GM18526 (cell line): ENCODE results near the gene MYO10.

ENCODE experiments used
- POLR2A ChIP-seq: IDR thresholded peaks from 3 replicates; pipeline ENCODE4 v1.6.1; 2011; ENCODE audit not compliant: insufficient read length; ENCODE audit errors: extremely low read depth

The MYO10 gene

GRCh38 chr5:16906255-16906654 lies 29.8 kb downstream of the MYO10 start:
- TF ChIP-seq POLR2A, result no peak

DNA sequence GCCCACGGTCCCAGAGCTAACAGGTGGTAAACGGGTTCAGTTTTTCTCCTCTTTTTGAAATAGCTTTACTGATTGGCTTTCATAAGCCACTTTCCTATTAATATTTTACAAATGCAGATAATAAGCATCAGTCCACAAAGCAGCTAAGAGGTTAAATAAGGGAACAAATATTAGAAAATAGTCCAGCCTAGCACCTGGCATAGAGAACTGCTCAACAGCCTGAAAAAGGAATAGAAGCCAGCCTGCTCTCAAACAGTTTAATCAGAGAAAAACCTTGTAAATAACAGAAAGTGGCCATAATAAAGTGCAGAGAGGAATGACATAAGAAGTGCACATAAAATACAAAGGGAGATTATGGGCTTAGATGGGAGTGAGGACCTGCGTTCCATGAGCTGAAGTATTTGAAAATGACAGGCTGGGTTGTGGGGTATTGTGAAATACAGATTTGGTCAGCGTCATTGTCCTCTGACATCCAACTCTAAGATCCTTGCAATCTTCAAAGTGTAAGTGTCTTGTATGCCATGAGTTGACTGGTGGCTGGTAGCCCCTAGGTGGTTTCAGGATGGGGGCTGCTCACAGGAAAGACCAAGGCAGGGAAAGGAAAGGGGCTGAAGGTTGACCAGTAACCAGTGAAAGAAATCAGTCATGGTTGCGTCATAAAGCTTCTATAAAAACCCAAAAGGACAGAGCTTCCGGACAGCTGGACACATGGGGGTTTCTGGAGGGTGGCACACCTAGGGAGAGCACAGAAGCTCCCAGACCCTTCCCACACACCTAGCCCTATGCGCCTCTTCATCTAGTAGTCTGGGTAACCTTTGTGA lies 32.4 kb downstream of the MYO10 start:
- TF ChIP-seq POLR2A, result no peak

- no peak for TF ChIP-seq POLR2A
Observed at GRCh38 chr5:16902846-16903245, 33.2 kb downstream of the MYO10 start.

DNA sequence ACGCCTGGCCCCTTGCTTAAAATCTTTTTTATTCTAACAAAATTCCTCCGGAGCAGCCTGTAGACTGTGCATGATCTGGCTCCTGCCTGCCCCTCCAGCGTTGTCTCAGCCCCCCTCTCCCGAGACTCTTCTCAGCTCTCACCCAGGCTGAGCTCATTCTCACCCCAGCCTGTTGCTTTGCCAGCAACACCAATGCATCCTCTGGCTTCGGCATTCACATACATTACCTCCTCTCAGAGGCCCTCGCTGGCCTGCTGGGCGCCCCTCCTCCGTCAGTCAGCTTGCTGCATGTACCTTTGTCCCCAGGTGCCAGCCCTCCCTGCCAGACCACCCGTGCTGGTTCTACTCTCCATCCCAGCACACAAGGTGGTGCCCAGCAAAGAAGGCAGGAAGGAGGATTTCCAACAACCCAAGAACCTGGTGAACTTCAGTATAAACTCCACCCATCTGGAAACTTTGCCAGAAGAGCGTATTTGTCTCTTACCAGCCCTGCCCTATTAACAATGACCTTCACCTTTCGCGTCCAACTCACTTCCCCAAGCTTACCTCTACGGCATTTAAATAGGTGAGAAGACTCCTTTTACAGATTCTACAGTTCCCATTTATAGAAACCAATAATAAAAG lies 35.0 kb downstream of the MYO10 start:
- TF ChIP-seq POLR2A, result no peak

GRCh38 chr5:16899171-16899570 lies 36.9 kb downstream of the MYO10 start:
- no peak for TF ChIP-seq POLR2A

DNA sequence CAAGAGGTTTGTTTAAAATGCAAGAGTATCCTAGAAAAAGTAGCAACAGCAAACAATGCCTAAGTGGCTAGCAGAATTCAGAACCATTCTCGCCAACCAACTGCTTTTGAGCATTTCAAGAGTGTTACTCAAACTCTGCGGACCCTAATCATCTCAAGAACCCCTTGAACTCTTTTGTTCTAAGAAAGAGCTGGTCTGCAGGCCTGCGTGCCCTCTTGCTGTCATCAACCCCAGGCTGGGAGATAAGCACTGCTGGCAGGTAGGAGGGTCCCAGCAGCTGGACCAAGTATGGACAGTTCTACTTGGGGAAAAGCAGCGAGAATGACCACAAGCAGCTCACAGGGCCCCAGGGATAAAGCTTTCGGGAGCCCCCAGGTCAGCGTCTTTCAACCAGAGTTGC lies 38.3 kb downstream of the MYO10 start:
- no peak for TF ChIP-seq POLR2A

DNA sequence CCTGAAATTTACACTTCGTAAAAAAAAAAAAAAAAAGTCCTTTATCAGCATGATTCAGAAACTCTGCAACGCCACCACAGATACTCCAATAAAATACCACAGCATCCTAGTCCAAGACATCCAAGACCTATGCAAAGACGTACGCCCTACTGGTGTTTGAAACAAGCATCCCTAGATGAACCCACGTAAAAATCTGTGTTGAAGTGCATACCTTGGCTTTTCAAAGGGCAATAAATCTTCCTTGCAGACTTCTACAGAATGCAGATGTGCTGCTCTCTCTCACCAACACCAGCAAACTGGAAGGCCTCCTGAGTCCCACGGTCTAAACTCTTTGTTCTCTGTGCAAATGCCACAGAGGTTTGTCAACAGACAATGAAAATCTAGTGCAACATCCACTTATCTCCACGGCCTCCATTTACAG lies 38.8 kb downstream of the MYO10 start:
- no peak for TF ChIP-seq POLR2A

GRCh38 chr5:16896767-16897166 lies 39.3 kb downstream of the MYO10 start:
- no peak for TF ChIP-seq POLR2A

DNA sequence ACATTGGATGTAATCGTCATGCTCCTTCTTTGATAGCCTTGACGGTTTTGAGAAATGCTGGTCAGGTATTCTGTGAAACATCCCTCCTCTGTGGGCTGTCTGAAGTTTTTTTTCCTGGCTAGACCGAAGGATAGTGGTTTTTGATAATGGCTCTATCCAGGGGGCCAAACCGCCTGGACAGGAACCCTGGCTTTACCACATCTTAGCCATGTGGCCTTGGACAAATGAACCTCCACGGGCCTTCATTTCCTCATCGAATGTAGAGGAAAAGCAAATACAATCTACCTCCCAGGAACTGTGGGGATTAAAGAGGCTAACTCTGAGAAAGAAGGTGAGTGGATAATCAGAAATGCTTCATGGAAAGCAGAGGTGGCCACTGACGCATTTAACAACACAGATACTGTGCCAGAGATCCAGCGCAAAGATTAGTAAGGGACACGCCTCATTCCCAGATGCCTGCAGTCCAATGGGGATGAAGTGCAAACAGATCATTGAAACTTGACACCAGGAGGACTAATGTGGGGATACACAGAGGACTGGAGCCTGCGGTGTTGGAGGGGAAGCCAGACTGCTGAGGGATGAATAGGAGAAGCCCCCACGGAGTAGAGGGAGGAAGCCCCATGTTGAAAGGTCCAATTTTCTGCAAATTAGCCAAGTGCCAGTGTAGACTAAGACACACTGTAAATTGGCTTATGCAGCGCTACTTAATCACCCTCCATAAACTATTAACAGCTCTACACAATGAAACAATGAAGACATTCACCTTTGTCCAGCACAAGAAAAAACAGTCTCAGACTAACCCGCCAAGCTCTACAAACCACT lies 41.6 kb downstream of the MYO10 start:
- TF ChIP-seq POLR2A, result no peak

- TF ChIP-seq POLR2A, result no peak
Observed at GRCh38 chr5:16891033-16891432, 45.1 kb downstream of the MYO10 start.

- no peak for TF ChIP-seq POLR2A
Observed at GRCh38 chr5:16889972-16890519, 46.0 kb downstream of the MYO10 start.

DNA sequence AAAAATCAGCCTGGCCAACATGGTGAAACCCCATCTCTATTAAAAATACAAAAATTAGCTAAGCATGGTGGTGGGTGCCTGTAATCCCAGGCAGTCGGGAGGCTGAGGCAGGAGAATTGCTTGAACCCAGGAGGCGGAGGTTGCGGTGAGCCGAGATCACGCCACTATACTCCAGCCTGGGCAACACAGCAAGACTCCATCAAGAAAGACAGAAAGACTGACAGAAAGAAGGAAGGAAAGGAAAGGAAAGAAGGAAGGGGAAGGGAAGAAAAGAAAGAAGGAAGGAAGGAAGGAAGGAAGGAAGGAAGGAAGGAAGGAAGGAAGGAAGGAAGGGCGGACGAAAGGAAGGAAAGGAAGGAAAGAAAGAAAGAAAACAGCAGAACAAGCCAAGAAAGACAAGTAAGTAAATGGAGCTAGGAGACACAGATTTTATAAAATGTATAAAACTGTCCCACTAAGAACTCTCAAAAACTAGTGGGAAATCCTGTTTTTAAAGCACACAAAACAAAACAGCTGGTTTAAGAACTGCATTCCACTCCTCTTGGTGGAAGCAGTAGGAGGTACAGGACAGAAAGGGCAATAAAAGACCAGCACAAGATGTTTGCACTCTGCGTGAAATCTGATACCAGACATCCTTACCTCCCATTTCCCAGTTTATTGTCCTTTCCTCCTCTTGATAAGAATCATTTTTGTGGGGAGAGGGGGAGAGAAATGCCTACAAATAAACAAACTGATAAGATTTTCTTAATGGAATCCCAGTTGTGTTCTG lies 46.7 kb downstream of the MYO10 start:
- TF ChIP-seq POLR2A, result no peak

- TF ChIP-seq POLR2A, result no peak
Observed at GRCh38 chr5:16888694-16889124, 47.4 kb downstream of the MYO10 start.

- no peak for TF ChIP-seq POLR2A
Observed at GRCh38 chr5:16886793-16887345, 49.2 kb downstream of the MYO10 start.
